K562 (cell line): Measurements from ENCODE around the gene ADAMTS14. TPM values are rescaled to one million over a fixed set of nuclear protein-coding genes. Genes with fewer than 3 reads are reported as not detected.
A peak's percentile ranks its signal among the peaks of the same experiment; 100 is the strongest.

Experiments
- BCL6 ChIP-seq: fragments of 250-450 bp; sonication (Bioruptor Pico); IDR thresholded peaks from 2 replicates; pipeline ENCODE4 v1.4.0; 2020
- CBX8 ChIP-seq: fragments of 200-600 bp; sonication (generic); IDR thresholded peaks from 2 replicates; pipeline ENCODE4 v1.6.1; 2012; ENCODE audit warnings: borderline replicate concordance, mixed run types, low read depth, mild to moderate bottlenecking, moderate library complexity, mixed read lengths, low read length, control low read depth, inconsistent platforms; ENCODE audit not compliant: poor library complexity, severe bottlenecking; ENCODE audit errors: extremely low read depth
- HMG20B ChIP-seq: fragments of 250-450 bp; sonication (Bioruptor Pico); IDR thresholded peaks from 2 replicates; pipeline ENCODE4 v1.5.0; 2021; ENCODE audit warnings: mild to moderate bottlenecking
- HNRNPH1 ChIP-seq: fragments of 200-400 bp; formaldehyde crosslinking; optimal IDR thresholded peaks from 2 replicates; pipeline ENCODE3; 2017; ENCODE audit warnings: low read depth, mild to moderate bottlenecking, low read length, moderate library complexity
- HNRNPK ChIP-seq: fragments of 200-400 bp; formaldehyde crosslinking; IDR thresholded peaks from one replicate; pipeline ENCODE4 v1.6.1; 2018; ENCODE audit warnings: mild to moderate bottlenecking, low read depth, low read length; ENCODE audit not compliant: poor library complexity, severe bottlenecking
- KLF16 ChIP-seq: IDR thresholded peaks from 2 replicates; pipeline ENCODE4 v1.6.1; 2016; ENCODE audit warnings: antibody characterized with exemption
- NR2C1 ChIP-seq, 2 experiments: fragments of 450-650 bp; IDR thresholded peaks; 2 replicates each; pipeline ENCODE4 v1.6.1; 2017; ENCODE audit warnings: mild to moderate bottlenecking in 2 of 2, antibody characterized with exemption in 1 of 2, inconsistent platforms in 1 of 2, missing compliant biosample characterization in 1 of 2, missing genetic modification characterization in 1 of 2
- PCBP2 ChIP-seq: fragments of 200-400 bp; formaldehyde crosslinking; IDR thresholded peaks from 2 replicates; pipeline ENCODE4 v1.6.1; 2018; ENCODE audit warnings: low read length, low read depth, mild to moderate bottlenecking, moderate library complexity; ENCODE audit not compliant: poor library complexity, severe bottlenecking
- PHF20 ChIP-seq: fragments of 450-650 bp; IDR thresholded peaks from 2 replicates; pipeline ENCODE4 v1.6.1; 2018; ENCODE audit not compliant: partially characterized antibody
- PRMT5 ChIP-seq: sonication (generic); formaldehyde crosslinking; IDR thresholded peaks from 2 replicates; pipeline ENCODE4 v1.5.0; 2020; ENCODE audit warnings: missing genetic modification reagents
- SNIP1 ChIP-seq: fragments of 450-650 bp; IDR thresholded peaks from 2 replicates; pipeline ENCODE4 v1.7.1; 2017; ENCODE audit warnings: low read depth, mild to moderate bottlenecking
- ZNF232 ChIP-seq: sonication (generic); formaldehyde crosslinking; IDR thresholded peaks from 2 replicates; pipeline ENCODE4 v1.8.0; 2022; ENCODE audit warnings: mild to moderate bottlenecking, missing genetic modification reagents
- ZNF24 ChIP-seq: fragments of 450-650 bp; IDR thresholded peaks from 2 replicates; pipeline ENCODE4 v1.6.1; 2016
- ZNF436 ChIP-seq: fragments of 250-450, 450-650 bp; sonication (Bioruptor Pico); formaldehyde crosslinking; IDR thresholded peaks from 2 replicates; pipeline ENCODE4 v1.7.0; 2020; ENCODE audit warnings: mild to moderate bottlenecking
- ZNF77 ChIP-seq: fragments of 250-450 bp; sonication (Bioruptor Pico); IDR thresholded peaks from 2 replicates; pipeline ENCODE4 v1.5.0; 2020
- ZNF785 ChIP-seq: fragments of 250-450 bp; sonication (Bioruptor Pico); IDR thresholded peaks from 2 replicates; pipeline ENCODE4 v1.4.0; 2020; ENCODE audit warnings: mild to moderate bottlenecking
- polyA plus RNA-seq, 8 experiments: library from polyadenylated mRNA; depleted of rRNA in 4 of 8; stranded (reverse) in 5 of 8; unstranded in 3 of 8; fragments of >200 nt; fragmentation: Nextera tagmentation in 2 of 8; fragmentation: Illumina TruSeq in 1 of 8; extraction: Ambion mirVana in 2 of 8; extraction: Trizol in 1 of 8; gene quantifications; 2 replicates each; pipeline versions ENCODE4 v1.2.1 to v1.2.3, GENCODE V29; 2011 to 2014; ENCODE audit warnings: inconsistent platforms in 1 of 8, missing spikeins in 1 of 8
- total RNA-seq, 7 experiments: library from RNA; depleted of rRNA in 6 of 7; stranded (reverse); fragments of >200 nt in 6 of 7; fragmentation: Illumina TruSeq in 2 of 7; extraction: Trizol in 2 of 7; gene quantifications; 2 replicates each; pipeline versions ENCODE4 v1.2.1 to v1.2.3, GENCODE V29; 2011 to 2021; ENCODE audit warnings: low replicate concordance in 1 of 7
- TF ChIP-seq, protein P1 (sequence below): sonication (generic); formaldehyde crosslinking; IDR thresholded peaks from 2 replicates; pipeline ENCODE4 v1.8.0; 2022; ENCODE audit warnings: missing genetic modification reagents, mild to moderate bottlenecking, moderate library complexity, borderline replicate concordance
- TF ChIP-seq, protein P2 (sequence below): sonication (generic); IDR thresholded peaks from 2 replicates; pipeline ENCODE4 v1.6.1; 2016
- TF ChIP-seq, protein P3 (sequence below): fragments of 450-650 bp; IDR thresholded peaks from 2 replicates; pipeline ENCODE4 v1.6.1; 2016; ENCODE audit warnings: low read depth, mild to moderate bottlenecking, moderate library complexity
- TF ChIP-seq, protein P4 (sequence below): fragments of 450-650 bp; formaldehyde crosslinking; IDR thresholded peaks from 2 replicates; pipeline ENCODE4 v1.4.0; 2020; ENCODE audit warnings: mild to moderate bottlenecking
- TF ChIP-seq, protein P5 (sequence below): fragments of 200-400 bp; formaldehyde crosslinking; IDR thresholded peaks from 2 replicates; pipeline ENCODE4 v1.6.1; 2017; ENCODE audit warnings: mild to moderate bottlenecking, low read depth, low read length, moderate library complexity
- TF ChIP-seq, protein P6 (sequence below): fragments of 450-650 bp; IDR thresholded peaks from 2 replicates; pipeline ENCODE4 v1.6.1; 2016; ENCODE audit warnings: antibody characterized with exemption

The ADAMTS14 gene
- total and polyA plus RNA-seq, 9 of the 15 experiments (the other 6 are each of a cell fraction or from before 2014, with no cell fraction given) = 0.04 to 37.4 (median 15.9) TPM

DNA sequence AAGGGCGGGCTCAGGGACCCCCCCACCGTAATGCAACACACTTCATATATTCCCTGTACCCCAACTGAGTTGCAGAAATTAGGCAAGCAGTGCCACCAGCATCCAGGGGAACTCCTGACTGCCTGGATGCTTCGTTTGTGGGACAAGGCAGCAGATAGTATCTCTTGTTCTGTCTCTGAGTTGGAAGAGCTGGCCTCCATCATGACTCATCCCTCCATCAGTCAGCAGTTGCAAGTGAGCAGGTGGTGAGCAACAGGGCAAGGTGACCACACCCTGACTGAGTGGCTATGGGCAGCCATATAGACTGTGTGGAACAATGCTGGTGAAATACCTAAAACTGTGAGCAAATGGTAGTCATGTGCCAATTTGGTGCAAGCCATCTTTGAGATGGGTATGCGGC is 22.8 kb upstream of the ADAMTS14 start (continued):
- TF ChIP-seq, protein P1, sequence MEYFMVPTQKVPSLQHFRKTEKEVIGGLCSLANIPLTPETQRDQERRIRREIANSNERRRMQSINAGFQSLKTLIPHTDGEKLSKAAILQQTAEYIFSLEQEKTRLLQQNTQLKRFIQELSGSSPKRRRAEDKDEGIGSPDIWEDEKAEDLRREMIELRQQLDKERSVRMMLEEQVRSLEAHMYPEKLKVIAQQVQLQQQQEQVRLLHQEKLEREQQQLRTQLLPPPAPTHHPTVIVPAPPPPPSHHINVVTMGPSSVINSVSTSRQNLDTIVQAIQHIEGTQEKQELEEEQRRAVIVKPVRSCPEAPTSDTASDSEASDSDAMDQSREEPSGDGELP (CRISPR knock-in tag) = peak; percentile 68; the same call in 1 of the 2 replicates
- TF ChIP-seq, protein P2, sequence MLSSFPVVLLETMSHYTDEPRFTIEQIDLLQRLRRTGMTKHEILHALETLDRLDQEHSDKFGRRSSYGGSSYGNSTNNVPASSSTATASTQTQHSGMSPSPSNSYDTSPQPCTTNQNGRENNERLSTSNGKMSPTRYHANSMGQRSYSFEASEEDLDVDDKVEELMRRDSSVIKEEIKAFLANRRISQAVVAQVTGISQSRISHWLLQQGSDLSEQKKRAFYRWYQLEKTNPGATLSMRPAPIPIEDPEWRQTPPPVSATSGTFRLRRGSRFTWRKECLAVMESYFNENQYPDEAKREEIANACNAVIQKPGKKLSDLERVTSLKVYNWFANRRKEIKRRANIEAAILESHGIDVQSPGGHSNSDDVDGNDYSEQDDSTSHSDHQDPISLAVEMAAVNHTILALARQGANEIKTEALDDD = no peak
- TF ChIP-seq BCL6 (CRISPR knock-in tag) (no peak), PRMT5 (CRISPR knock-in tag) (no peak), ZNF436 (CRISPR knock-in tag) (no peak), ZNF232 (no peak), CBX8 (no peak), NR2C1 (IDR thresholded peaks at IDR 0.05) (no peak), NR2C1 (tag; IDR thresholded peaks at IDR 0.05) (peak; percentile 68; the same call in 1 of the 2 replicates), PCBP2 (no peak), PHF20 (no peak), SNIP1 (no peak), HMG20B (CRISPR knock-in tag) (no peak), KLF16 (no peak), ZNF785 (no peak), ZNF77 (CRISPR knock-in tag) (no peak), ZNF24 (no peak; the same call in 1 of the 2 replicates), HNRNPH1 (no peak), HNRNPK (no peak)
- TF ChIP-seq, protein P3, sequence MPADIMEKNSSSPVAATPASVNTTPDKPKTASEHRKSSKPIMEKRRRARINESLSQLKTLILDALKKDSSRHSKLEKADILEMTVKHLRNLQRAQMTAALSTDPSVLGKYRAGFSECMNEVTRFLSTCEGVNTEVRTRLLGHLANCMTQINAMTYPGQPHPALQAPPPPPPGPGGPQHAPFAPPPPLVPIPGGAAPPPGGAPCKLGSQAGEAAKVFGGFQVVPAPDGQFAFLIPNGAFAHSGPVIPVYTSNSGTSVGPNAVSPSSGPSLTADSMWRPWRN = no peak
- TF ChIP-seq, protein P4, sequence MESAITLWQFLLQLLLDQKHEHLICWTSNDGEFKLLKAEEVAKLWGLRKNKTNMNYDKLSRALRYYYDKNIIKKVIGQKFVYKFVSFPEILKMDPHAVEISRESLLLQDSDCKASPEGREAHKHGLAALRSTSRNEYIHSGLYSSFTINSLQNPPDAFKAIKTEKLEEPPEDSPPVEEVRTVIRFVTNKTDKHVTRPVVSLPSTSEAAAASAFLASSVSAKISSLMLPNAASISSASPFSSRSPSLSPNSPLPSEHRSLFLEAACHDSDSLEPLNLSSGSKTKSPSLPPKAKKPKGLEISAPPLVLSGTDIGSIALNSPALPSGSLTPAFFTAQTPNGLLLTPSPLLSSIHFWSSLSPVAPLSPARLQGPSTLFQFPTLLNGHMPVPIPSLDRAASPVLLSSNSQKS (CRISPR knock-in tag) = no peak
- TF ChIP-seq, protein P5, sequence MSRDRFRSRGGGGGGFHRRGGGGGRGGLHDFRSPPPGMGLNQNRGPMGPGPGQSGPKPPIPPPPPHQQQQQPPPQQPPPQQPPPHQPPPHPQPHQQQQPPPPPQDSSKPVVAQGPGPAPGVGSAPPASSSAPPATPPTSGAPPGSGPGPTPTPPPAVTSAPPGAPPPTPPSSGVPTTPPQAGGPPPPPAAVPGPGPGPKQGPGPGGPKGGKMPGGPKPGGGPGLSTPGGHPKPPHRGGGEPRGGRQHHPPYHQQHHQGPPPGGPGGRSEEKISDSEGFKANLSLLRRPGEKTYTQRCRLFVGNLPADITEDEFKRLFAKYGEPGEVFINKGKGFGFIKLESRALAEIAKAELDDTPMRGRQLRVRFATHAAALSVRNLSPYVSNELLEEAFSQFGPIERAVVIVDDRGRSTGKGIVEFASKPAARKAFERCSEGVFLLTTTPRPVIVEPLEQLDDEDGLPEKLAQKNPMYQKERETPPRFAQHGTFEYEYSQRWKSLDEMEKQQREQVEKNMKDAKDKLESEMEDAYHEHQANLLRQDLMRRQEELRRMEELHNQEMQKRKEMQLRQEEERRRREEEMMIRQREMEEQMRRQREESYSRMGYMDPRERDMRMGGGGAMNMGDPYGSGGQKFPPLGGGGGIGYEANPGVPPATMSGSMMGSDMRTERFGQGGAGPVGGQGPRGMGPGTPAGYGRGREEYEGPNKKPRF = no peak
- TF ChIP-seq, protein P6, sequence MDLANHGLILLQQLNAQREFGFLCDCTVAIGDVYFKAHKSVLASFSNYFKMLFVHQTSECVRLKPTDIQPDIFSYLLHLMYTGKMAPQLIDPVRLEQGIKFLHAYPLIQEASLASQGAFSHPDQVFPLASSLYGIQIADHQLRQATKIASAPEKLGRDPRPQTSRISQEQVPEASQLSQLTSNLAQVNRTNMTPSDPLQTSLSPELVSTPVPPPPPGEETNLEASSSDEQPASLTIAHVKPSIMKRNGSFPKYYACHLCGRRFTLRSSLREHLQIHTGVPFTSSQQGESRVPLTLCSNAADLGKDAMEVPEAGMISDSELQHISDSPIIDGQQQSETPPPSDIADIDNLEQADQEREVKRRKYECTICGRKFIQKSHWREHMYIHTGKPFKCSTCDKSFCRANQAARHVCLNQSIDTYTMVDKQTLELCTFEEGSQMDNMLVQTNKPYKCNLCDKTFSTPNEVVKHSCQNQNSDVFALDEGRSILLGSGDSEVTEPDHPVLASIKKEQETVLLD = no peak; the same call in 1 of the 2 replicates
